HG02840 (cell line): ENCODE data around the gene CLEC2B.
"Not testable (repeated sequence)": the region's sequence is repeated elsewhere in the genome, so short reads cannot be mapped to it uniquely, and the experiment has no call there.

Source experiments
- ATAC-seq: cut with Tn5 transposase; IDR thresholded peaks from one replicate; pipeline ENCODE4 v1.9.1; 2021; ENCODE audit warnings: mild to moderate bottlenecking, moderate library complexity, moderate number of reproducible peaks; ENCODE audit not compliant: unreplicated experiment, low FRiP score

Gene CLEC2B

DNA sequence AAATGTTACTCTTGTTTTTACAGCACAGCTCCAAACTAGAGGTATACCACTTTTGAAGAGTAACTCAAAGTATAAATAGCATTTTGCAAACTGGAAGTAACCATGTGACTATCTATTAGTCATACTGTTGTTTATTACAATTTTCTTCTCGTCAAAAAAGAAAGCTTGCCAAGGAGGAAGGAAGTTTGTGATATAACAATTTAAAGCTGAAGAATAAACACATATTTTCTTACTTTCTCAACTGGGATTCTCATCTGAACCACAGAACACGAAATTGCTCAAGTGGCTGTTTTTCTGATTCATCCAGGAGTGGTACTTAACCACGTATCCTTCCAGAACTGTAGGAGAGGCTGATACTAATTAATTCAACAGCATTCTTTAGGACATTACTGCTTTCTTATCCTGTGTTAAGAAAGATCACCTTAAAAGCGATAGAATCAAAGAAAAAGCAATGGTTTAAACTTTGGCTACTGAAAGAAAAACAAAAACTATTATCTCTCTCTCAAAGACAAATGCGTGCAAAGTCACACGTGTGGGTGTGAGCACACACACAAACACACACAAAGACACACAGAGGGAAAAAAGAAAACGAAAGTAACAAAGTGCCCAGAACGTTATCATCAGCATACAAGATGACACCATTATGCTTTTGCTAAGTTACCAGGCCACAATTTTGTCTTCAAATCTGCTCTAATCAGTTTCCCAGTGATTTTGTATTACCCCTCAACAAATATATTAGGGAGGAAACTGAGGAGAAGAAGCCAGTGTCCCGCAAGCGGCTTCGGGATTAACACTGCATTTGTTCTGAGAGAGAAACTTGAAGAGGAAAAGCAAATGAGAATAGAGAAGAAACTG, at the start of gene CLEC2B:
CLEC2B (minus strand) TSS at position 48 of the 855 bp plus-strand sequence.
- no peak for ATAC-seq

DNA sequence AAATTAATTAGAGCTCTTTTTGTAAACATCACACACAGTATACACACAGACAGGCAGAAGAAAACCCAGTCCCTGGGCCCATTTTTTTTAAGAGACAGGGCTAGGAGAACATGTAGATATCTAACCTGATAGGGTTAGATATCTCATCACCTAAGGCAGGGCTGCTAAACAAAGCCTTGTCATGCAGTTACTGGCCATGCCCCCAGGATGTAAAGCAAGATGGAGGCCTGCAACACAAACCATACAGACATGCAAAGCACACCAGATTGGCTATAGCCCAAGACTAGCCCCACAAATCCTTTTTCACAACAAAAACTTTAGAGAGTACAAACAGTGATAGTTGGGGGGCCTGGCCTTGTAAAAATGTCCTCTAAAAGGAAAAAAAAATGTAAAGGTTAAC, 42.6 kb upstream of the CLEC2B start:
- ATAC-seq: no peak

DNA sequence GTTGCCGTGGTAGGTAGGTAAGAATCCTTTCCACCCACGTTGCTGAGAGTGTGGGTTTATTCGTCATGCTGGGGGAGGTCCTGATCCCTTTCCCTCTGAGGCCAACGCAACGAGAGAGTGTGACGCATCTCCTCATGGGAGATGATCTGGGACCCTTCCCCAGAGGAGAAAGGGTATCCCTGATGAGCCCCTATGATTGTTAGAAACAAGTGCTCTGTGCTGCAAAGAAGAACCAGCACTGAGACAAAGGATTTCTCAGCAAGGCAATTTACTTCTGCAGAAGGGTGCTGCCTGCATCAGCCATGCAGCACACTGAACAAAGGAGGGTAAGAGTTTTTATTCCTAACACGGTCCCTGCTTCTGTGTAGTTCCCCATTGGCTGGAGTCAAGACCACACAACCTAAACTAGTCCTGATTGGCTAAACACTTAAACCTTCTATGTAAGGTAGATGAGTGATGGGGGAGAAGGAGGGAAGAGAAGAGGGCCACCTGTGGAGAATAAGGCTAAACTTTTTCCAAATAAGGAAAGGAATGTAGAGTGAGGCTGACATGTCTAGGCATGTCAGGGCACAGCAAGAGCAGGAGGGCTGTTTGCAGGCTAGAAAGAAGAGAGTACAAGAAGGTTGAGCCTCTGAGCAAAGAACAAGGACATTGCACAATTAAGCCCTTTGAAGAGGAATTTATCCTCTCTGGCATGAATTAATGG, 41.7 kb upstream of the CLEC2B start:
- no peak for ATAC-seq

DNA sequence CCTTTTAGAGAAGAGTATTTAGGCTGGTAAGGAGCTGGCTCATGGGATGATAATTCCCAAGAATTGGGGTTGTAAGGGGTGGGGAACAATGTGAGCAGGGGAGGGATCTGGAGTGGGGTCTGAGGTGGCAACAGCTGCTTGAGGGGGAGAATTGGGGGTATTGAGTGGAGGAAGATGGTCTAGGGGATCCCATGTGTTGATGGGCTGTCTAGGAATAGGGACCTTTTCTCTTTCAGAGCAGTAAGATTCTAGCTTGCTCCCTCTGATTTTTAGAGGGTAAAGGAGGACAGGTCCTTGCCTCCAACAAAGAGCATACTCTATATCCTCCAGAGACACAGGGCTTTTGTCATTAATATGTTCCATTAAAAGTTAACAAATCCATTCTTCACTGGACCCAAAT, 40.6 kb upstream of the CLEC2B start:
- ATAC-seq: no peak

DNA sequence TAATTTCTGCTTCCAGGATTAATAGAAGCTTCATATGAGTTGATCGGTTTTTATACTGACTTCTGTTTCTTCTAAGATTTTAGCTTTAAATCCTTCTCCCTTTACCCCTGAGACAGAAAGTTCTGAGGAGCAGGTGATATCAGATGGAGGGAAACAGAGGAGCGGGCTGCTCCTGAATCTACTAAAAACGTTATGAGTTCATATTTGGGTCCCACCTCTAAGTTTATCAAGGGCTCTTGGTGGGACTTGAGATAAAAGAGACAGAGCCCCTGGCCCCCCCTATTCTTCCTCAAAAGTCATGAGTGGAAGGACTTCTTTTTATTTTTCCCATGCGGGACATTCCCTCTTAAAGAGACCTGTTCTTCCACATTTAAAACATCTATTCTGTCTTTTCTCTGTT, 39.2 kb upstream of the CLEC2B start:
- ATAC-seq: no peak

DNA sequence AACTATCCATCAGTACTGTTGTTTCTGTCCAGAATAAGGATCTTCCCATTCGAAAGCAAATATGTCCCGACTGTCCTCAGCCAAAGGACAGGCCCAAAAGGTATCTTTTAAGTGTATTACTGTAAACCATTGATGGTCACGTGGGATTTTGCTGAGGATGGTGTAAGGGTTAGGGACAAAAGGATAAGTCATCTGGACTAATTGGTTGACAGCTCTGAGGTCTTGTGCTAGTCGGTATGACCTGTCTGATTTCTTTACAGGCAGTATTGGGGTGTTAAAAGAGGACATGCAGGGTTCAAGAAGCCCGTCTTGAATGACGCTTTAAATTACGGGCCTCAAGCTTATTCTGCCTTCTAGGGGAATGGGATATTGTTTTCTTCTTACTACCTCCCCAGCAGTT, 38.6 kb upstream of the CLEC2B start:
- no peak for ATAC-seq

DNA sequence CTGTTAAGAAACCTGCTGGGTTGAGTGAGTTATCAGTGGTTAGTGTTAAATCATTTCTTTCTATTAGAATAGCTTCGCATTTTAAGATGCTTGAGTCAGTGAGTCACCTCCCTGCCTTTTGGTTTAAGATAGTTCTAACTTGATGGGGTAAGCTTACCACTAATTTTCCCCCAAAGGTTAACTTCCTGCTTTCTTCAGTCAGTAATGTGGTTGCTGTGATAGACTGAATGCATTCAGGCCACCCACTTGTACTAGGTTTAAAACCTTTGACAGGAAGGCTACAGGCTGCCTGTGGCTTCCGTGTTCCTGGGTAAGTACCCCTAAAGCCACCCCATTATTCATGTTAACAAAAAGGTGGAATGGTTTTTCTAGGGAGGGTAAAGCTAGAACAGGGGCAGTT, 37.7 kb upstream of the CLEC2B start:
- no peak for ATAC-seq

DNA sequence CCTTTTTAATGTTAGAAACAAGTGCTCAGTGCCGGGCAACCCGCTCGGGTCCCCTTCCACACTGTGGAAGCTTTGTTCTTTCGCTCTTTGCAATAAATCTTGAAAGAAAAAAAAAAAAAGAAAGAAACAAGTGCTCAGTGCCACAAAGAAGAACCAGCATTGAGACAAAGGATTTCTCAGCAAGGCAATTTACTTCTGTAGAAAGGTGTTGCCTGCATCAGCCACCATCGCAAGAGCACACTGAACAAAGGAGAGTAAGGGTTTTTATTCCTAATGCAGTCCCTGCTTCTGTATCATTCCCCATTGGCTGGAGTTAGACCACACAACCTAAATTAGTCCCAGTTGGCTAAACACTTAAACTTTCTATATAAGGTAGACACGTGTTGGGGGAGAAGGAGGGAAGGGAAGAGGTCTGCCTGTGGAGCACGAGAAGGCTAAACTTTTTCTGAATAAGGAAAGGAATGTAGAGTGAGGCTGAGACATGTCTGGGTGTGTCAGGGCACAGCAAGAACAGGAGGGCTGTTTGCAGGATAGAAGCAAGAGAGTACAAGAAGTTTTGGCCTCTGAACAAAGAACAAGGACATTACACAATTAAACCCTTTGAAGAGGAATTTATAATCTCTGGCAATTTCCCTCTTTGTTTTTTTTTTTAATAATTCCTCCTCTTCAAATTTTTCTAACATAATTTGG, 33.5 kb upstream of the CLEC2B start:
- ATAC-seq: no peak

DNA sequence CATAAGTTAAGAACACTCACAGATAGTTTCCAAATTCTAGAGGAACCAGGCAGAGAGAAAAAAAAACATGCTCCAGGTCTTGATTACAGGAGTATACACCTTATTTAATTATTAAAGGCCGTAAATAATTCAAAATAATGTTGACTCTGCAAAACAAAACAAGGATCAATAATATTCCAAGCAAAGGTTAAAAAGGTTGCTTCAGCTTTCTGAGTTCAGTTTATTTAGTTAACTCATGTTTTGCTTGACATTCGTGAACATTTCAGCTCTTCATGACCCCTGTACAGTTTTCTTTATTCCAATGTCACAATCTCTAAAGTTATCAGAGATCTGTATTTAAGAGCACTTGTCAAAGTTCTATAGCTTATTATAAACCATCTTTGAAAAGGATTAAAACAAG, 31.8 kb upstream of the CLEC2B start:
- ATAC-seq: no peak

DNA sequence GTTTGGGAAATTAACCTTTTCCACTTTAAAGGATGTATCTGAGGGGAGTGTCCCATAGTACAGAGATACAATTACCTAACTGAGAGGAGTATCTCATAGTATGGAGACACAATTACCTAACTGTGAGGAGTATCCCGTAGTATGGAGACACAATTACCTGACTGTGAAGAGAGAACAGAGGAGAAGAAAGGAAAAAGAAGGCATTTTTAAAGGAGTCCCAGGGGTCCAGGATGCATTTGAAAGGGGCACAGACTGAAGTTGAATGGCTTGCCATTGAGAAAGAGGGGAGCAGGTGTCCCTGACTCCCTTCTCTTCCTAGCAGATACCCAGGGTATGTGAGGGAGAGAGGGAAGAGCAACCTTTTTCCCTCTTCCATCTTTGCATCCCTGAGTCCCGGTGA, 30.1 kb upstream of the CLEC2B start:
- ATAC-seq: no peak

DNA sequence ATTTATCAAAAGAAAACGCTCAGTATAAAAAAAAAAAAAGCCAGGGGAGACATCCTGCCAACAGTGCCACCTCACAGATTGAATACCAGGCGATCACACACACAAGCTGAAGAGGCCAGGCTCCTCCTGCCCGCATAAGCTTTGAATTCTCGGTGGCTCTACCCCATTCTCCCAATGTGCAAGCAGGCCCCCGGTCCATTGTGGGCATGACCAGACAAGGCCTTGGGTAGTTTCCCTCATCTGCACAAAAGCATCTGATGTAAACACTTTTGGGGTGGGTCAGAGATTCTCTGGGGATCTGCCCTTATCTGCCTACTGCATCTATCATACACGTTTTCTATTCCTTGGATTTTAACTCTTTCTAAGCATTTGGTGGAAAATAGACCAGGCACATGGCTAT, 28.4 kb upstream of the CLEC2B start:
- no peak for ATAC-seq

DNA sequence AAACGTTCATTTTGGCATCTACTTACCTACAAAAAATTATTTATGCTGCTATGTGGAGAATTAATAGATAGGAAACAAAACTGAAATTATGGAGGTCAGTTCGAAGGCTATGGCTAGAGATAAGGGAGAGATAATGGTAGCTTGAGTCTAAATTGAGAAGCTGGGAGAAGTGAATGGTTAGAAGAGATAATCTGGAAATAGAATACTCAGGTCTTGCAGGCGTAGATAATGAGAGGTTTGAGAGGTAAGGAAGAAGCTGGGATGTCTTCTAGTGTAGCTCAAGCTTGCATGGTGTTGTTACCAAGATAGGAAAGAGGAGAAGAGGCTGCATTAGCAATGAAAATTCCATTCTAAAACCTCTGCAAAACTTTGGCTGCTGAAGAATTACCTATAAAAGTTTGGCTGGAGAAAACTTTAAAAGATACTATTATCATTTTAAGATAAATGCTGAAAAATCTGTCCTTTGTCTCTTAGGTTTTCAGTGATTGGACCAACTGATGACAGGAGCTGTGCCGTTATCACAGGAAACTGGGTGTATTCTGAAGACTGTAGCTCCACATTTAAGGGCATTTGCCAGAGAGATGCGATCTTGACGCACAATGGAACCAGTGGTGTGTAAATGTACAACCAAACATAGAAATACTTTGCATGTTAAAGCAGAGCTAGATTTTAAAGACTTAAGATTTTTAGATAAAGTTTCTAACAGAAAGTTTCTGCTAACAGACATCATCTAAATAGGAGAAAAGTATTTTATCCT, 26.2 kb upstream of the CLEC2B start:
- no peak for ATAC-seq

DNA sequence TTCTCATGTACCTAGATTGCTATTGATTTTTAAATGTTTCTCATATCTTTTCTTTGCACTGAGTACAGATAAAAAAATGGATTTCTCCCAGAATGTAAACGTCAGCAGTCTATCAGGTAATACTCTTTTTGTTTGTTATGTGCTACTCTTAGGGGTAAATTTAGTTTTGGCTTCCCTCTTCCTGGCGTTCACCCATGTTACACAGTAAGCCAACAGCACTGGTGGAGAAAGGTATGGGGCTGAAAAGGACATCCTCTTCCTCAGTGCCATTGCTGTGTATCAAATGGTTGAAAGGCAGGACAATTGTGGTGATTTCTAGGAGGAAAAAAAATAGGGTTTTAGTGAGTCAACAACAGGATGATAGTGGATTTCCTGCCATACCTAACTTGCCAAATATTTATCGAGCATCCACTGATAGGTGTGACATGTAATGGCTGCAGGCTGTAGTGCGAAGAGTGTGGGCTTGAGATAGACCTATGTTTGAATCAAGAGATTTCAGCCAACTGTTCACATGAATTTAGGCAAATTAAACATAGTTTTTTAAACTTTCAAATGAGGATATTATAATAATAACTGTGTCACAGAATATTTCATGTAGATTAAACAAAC, 19.6 kb upstream of the CLEC2B start:
- no peak for ATAC-seq

DNA sequence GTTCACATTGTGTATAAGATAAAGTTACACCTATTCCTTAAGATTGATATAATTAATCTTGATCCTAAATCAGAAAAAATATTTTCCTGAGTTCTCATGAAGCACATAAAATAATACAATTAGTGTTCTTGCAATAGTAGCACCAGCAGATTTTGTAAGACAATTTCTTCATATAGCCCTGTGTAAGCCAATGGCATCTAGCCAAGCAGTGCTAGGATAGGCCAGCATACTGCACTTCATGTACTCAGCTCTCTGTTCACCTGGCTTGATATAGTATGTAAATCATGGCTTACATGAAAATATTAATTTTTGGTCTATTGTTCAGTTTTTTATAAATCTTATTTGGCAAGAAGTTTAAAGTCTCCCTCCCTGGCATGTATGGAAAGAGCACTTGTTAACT, 14.0 kb upstream of the CLEC2B start:
- ATAC-seq: no peak

DNA sequence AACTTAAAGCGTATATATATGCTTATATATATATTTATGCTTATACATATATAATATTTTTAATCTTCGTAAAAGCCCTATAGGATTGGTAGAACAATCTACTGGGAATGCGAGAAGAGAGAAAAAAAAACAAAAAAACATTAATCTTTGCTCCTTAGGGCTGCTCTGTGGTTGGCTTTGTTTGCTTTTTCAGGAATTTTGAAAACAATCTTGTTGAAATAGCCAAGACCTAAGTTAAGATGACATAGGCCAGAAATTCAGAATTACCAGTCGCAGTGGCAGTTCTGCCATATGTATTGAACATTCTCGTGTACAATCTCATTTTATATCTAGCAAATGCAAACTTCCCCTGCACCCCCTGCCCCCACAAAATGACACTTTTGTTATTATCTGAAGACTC, 12.8 kb upstream of the CLEC2B start:
- ATAC-seq: no peak

DNA sequence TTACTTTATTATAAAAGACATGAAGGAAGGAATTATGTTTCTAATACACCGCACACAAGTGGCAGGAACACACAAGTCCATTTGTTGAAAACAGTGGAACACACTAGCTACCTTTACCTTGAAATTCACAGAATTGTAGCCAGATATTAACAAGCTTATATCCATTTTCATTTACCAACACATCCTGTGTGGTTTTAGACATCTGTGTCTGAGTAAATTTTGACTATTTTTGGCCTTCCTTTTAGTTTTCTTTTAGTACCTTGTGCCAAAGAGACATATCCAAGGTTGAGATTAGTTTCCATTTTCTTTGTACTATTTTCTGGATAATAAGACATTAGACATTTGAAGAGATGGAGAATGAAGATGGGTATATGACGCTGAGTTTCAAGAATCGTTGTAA, 12.1 kb upstream of the CLEC2B start, which contains the start of gene KLRF2:
KLRF2 (plus strand) TSS at position 244 of the 400 bp plus-strand sequence; CDS start at position 351, 107 bp downstream.
- no peak for ATAC-seq

DNA sequence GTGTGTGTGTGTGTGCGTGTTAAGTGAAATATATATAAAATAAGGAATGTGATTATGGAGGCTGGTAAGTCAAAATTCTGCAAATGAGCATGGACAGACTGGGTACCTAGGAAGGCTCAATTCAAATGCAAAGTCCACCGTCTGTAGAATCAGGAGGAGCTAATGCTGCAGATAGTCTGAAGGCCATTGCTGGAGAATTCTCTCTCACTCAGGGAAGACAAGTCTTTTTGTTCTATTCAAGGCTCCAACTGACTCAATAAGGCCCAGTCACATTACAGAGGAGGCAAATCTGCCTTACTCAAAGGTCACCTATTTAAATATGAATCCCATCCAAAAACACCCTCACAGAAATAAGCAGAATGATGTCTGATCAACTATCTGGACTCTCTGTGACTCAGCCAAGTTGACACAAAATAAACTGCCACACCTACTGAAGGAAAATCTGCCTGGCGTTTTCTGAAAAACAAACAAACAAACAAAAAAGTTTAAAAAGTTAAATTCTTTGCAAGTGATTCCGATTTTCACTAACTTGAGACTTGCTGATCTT, 11.5 kb upstream of the CLEC2B start:
- no peak for ATAC-seq

DNA sequence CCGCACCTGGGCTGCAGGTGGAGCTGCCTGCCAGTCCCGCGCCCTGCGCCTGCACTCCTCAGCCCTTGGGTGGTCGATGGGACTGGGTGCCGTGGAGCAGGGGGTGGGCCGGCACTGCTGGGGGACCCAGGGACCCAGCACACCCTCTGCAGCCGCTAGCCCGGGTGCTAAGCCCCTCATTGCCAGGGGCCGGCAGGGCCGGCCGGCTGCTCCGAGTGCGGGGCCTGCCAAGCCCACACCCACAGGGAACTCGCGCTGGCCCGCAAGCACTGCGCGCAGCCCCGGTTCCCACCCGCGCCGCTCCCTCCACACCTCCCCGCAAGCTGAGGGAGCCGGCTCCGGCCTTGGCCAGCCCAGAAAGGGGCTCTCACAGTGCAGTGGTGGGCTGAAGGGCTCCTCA, 7.0 kb upstream of the CLEC2B start:
- ATAC-seq: not testable (repeated sequence)

DNA sequence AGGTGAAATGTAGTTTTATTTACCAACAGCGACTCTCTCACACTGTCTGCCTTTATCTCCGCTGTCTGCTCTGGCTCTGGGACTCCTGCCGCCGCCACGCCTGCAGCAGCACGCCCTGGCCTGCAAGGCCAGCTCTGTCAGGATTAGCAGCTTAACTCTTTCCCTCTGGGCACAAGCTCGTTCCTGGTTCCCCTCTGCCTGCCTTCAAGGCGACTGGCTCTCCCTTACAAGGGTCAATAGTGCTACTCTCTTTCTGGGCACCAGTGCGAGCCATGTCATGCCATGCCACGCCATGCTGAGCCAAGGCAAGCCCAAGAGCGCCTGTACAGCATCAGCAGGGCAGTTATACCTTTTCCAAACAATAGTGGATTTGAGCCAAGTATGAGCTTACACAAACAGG, 3.6 kb upstream of the CLEC2B start:
- no peak for ATAC-seq

DNA sequence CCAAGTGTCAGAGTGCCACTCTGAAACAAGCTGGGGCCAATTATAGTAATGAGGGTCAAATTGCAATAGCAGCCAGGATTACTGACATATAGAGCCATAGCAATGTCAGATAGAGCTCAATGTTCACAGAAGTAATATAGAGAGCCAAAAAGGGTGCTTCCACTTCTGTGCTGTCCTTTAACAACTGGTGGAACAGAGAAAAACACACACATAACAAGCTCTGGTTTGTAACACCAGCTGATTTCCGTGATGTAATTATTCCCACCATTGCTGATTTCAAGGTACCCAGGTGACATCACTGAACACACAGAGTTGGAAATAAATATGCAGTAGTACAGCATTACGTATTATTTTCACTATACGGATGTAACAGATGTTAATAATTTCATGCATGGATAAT, 3.0 kb upstream of the CLEC2B start:
- no peak for ATAC-seq
